ENCODE measurements around the gene VIPAS39. TPM values are rescaled to one million over a fixed set of nuclear protein-coding genes. Genes with fewer than 3 reads are reported as not detected.
"Not testable (repeated sequence)": the region's sequence is repeated elsewhere in the genome, so short reads cannot be mapped to it uniquely, and the experiment has no call there.

VIPAS39 gene
- total RNA-seq, 1 donor from 2014 or later = 20.0 TPM

GRCh38 chr14:77424862-77425261 lies 32.5 kb downstream of the VIPAS39 start:
- Histone ChIP-seq H3K27me3 (ENCODE audit: control insufficient read depth, insufficient read depth, low read length) (no peaks in the 10 kb centered on the region), H3K36me3 (ENCODE audit: control insufficient read depth, insufficient read depth, low read length) (peaks cover 24% of the 10 kb centered on the region), H3K4me3 (ENCODE audit: low read depth, low read length) (no peak overlapping the region)
- DNase-seq (ENCODE audit: low read depth) (no peak), FAIRE-seq (no peak)
- TF ChIP-seq CTCF (IDR thresholded peaks at IDR 0.05; ENCODE audit: insufficient read depth, low read length, severe bottlenecking) = no peak

DNA sequence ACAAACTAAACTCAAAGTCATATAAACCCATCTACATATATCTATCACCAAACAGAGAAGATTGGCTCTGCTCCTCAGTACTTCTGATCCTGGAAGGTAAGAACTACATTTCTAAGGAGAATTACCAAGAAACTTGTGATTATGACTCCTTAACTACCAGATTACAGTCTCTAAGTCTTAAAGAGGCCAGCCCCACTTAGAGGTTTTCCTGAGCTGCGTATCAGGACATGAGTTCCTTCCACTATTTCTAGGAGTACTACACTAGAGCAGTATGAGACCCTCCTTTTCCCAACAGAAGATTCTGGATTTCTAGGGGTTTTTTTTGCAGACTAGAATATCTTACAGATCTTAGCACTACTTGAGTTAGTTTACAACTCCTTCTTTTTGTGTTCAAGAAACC lies 34.0 kb downstream of the VIPAS39 start, which contains the start of gene NOXRED1:
TSS of gene NOXRED1 (minus strand) at position 101 of the 400 bp plus-strand sequence. CDS start 634 bp downstream, outside the sequence.
- peaks cover 13% of the 10 kb centered on the region for H3K36me3 ChIP-seq (ENCODE audit: control insufficient read depth, insufficient read depth, low read length)
- DNase-seq (ENCODE audit: low read depth) = no peak
- no peak for TF ChIP-seq CTCF (IDR thresholded peaks at IDR 0.05; ENCODE audit: insufficient read depth, low read length, severe bottlenecking)
- no peaks in the 10 kb centered on the region for H3K27me3 ChIP-seq (ENCODE audit: control insufficient read depth, insufficient read depth, low read length)
- no peak within 1 kb of the TSS for H3K4me3 ChIP-seq (ENCODE audit: low read depth, low read length)
- FAIRE-seq = no peak

- peaks cover 3% of the 10 kb centered on the region for H3K36me3 ChIP-seq (ENCODE audit: control insufficient read depth, insufficient read depth, low read length)
- no peaks in the 10 kb centered on the region for H3K27me3 ChIP-seq (ENCODE audit: control insufficient read depth, insufficient read depth, low read length)
- FAIRE-seq = no peak
- no peak for TF ChIP-seq CTCF (IDR thresholded peaks at IDR 0.05; ENCODE audit: insufficient read depth, low read length, severe bottlenecking)
- no peak overlapping the region for H3K4me3 ChIP-seq (ENCODE audit: low read depth, low read length)
- no peak for DNase-seq (ENCODE audit: low read depth)
Measured at GRCh38 chr14:77421201-77421600, 36.2 kb downstream of the VIPAS39 start.

GRCh38 chr14:77416836-77417235 lies 40.6 kb downstream of the VIPAS39 start:
- Histone ChIP-seq H3K27me3 (ENCODE audit: control insufficient read depth, insufficient read depth, low read length) (no peaks in the 10 kb centered on the region), H3K36me3 (ENCODE audit: control insufficient read depth, insufficient read depth, low read length) (no peaks in the 10 kb centered on the region), H3K4me3 (ENCODE audit: low read depth, low read length) (no peak overlapping the region)
- FAIRE-seq (no peak), DNase-seq (ENCODE audit: low read depth) (no peak)
- TF ChIP-seq CTCF (IDR thresholded peaks at IDR 0.05; ENCODE audit: insufficient read depth, low read length, severe bottlenecking) = no peak

GRCh38 chr14:77416098-77416497 lies 41.3 kb downstream of the VIPAS39 start:
- not testable (repeated sequence) for FAIRE-seq; H3K4me3 ChIP-seq (ENCODE audit: low read depth, low read length)

GRCh38 chr14:77415403-77416030 lies 41.9 kb downstream of the VIPAS39 start:
- not testable (repeated sequence) for FAIRE-seq; H3K27me3 ChIP-seq (ENCODE audit: control insufficient read depth, insufficient read depth, low read length); DNase-seq (ENCODE audit: low read depth); H3K36me3 ChIP-seq (ENCODE audit: control insufficient read depth, insufficient read depth, low read length); H3K4me3 ChIP-seq (ENCODE audit: low read depth, low read length)

More at GRCh38 chr14:77416098-77416497, 41.3 kb downstream of the VIPAS39 start:
- not testable (repeated sequence) for H3K27me3 ChIP-seq (ENCODE audit: control insufficient read depth, insufficient read depth, low read length); H3K36me3 ChIP-seq (ENCODE audit: control insufficient read depth, insufficient read depth, low read length); DNase-seq (ENCODE audit: low read depth)

GRCh38 chr14:77409131-77409533 lies 48.3 kb downstream of the VIPAS39 start:
- no peak for FAIRE-seq
- peak; percentile 35 for DNase-seq (ENCODE audit: low read depth)
- TF ChIP-seq CTCF (IDR thresholded peaks at IDR 0.05; ENCODE audit: insufficient read depth, low read length, severe bottlenecking) = peak; percentile 44
- H3K27me3 ChIP-seq (ENCODE audit: control insufficient read depth, insufficient read depth, low read length) = no peaks in the 10 kb centered on the region
- no peak overlapping the region for H3K4me3 ChIP-seq (ENCODE audit: low read depth, low read length)
- no peaks in the 10 kb centered on the region for H3K36me3 ChIP-seq (ENCODE audit: control insufficient read depth, insufficient read depth, low read length)

Measured in bronchial epithelial cell (primary cell).